NCI-H82 (cell line): Measurements from ENCODE around the gene SMAD7.
A peak's percentile ranks its signal among the peaks of the same experiment; 100 is the strongest.

Experiments
- DNase-seq: peaks from one replicate; lab custom pipeline; 2025; lab: John Stamatoyannopoulos, UW

SMAD7 gene

GRCh38 chr18:48893608-48894600 lies 56.9 kb downstream of the SMAD7 start:
- no peak for DNase-seq

- no peak for DNase-seq
Observed at GRCh38 chr18:48893061-48893607, 57.6 kb downstream of the SMAD7 start.

- no peak for DNase-seq
Observed at GRCh38 chr18:48892146-48892855, 58.5 kb downstream of the SMAD7 start.

DNA sequence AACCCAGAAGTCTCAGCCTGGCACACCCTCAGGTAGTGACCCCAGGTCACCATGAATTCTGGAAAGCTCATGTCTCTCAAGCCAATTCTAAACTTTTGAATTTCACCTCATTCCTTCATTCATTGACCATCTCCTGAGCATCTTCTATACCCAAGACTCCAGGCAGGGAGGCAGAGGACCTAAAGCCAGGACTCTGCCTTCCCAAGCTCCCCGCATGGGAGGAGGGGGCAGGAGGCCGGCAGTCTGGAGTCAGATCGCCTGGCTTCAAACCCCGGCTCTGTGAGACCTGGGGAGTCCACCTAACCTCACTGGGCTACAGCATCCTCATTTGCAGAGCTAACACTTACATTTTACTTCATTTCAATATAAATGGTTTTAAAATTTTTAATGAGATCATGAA lies 59.0 kb downstream of the SMAD7 start:
- DNase-seq: no peak

DNA sequence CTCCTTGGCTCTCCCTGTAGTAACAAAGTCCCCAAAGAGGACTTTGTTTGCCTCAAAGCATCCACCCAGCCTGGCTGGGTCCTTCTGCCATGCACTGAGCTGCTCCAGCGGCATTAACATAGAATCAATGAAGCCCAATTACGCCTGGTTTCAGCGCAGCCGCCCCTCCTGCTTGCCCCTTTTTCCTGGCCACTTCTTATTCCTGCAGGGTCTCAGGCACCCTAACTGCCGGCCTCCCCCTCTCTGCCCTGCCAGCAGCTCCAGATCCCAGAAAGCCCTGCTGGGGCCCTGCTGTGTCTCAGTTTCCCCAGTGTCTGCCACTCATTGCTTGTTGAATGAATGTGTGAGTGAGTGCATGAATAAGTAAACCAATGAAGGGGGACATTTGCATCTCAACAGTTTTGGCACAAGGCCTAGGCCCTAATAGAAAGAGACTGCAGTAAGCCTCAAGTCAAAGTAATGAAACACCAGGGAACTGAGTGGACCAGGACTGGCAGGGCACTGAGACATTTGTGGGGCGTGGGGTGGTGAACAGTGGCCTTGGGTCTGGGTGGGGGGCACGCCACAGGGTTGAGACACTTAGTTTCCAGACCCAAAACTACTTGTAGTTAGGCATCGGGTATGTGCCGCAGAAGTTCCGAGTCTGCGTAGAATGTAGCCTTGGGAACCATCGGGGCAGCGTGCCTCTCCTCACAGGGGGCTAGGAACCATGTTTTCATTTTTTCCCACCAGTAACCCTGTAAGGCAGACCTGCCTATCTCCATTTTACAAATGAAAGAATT lies 60.6 kb downstream of the SMAD7 start:
- no peak for DNase-seq

DNA sequence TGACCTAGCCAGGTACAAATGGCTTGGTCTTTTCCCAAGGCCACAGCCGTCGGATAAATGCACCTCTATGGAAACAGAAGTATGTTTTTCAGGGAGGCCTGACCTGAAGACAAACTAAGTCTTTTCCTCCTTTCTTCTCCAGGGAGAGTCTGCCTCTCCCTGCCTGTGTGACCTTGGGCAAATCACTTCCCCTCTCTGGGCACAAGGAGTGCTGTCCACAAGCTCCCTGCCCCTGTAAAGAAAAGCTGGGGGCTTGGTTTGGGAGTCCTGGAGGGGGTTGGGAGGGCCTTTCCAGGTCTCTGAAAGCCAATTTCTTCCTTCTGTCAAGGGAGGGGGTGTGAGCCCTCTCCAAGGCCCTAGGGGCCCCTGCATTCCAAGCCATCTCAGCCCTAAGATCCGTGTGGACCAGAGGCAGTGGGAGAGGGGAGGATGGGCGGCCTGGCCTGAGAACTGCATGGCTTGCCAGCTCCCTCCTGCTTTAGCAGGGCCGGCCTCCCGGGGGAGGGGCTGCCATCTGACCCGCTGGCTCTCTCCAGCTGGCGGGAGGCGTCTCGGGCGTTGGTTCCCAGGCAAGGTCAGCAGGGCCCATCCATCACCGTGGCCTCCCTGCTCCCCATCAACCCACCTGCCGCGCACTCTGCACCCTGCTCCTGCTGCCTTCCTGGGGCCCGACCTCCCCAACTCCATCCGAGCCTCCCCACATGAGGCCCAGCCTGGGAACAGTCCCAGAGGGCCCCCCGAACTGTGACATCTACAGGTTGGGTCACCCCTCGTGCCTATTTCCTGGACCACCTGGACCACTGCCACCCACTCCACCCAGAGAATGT lies 61.4 kb downstream of the SMAD7 start:
- DNase-seq: peak; percentile 24

DNA sequence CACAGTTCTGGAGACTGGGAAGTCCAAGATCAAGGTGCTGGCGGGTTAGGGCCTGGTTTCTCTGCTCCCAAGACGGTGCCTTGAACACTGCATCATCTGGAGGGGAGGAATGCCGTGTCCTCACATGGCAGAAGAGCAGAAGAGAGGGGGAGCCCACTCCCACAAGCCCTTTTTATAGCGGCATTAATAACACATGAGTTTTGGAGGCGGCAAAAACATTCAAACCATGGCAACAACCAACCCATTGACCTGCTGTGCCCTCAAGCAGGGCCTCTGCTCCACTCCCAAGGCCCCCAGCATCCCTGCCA lies 62.0 kb downstream of the SMAD7 start:
- DNase-seq: no peak

- peak; percentile 17 for DNase-seq
Observed at GRCh38 chr18:48887905-48888772, 62.6 kb downstream of the SMAD7 start.

- no peak for DNase-seq
Observed at GRCh38 chr18:48887294-48887904, 63.4 kb downstream of the SMAD7 start.

- DNase-seq: no peak
Observed at GRCh38 chr18:48886520-48887293, 64.1 kb downstream of the SMAD7 start.

DNA sequence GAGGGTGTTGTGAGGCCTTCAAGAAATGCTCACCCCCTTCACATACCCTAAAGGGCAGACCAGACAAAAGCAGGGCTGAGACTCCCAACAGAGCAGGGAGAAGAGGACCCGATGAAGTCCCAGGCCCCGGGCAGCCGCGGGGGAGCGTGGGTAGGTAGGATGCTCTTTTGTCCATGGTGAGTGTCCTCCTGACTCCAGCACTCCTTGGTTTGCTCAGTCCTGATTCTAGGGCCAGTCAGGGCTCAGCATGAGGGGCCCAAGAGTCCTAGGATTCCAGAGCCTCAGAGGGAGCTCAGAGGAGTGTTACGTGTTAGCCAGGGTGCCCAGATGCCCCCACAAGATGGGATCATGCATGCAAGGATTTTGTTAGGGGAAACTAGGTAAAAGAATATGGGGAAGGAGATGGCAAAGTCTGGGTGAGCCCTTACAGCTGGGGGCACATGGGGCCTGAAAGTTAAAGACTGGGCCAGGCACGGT lies 64.8 kb downstream of the SMAD7 start:
- DNase-seq: no peak

DNA sequence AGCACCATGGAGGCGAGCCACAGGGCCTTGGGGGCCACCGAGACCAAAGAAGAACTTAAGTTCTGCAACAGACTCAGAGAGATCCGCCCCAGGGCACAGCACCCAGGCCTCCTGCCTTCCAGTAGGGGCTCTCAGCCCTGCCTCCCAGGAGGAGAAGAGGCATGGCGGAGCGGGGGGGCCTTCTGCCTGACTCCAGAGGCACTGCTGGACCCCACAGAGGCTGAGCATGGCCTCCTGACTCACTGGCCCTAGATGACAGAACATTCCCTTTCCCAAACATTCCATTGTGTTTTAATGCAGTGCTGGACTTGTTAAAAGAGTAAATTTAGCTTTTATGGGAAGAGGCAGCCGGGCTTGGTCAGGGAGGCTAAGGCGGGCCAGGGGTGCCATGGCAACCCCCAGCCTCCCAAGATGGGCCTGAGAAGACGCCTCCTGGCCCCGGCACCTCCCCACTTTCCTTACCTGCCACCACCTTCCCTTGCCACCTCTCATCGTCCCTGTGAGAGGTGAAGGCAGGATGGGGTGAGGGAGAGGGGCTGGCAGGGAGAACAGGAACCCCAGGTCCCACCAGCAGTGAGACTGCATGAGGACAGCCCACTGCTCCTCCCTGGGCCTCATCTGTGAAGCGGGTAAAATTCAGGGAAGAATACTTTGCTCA lies 65.4 kb downstream of the SMAD7 start:
- DNase-seq: no peak

DNA sequence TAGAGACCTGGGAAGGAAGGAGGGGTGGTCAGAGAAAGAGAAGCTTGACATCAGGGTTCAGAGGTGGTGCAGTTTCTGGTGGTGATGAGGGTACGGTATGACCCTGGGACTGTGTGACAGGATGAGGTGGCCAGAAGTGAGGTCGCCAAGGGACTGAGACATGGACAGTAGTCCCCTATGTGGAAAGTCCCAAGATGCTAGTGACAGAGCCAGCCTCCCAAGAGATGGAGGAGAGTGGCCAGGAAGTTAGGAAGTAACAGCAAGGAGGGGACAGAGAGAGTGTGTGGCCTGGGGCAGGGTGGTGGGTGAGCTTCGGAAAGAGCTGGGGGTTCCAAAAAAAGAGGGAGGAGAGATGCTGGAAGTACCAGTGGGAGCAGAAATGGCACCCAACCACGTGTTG lies 66.0 kb downstream of the SMAD7 start:
- no peak for DNase-seq

GRCh38 chr18:48884306-48884705 lies 66.5 kb downstream of the SMAD7 start:
- DNase-seq: no peak

GRCh38 chr18:48882379-48882778 lies 68.4 kb downstream of the SMAD7 start:
- no peak for DNase-seq

DNA sequence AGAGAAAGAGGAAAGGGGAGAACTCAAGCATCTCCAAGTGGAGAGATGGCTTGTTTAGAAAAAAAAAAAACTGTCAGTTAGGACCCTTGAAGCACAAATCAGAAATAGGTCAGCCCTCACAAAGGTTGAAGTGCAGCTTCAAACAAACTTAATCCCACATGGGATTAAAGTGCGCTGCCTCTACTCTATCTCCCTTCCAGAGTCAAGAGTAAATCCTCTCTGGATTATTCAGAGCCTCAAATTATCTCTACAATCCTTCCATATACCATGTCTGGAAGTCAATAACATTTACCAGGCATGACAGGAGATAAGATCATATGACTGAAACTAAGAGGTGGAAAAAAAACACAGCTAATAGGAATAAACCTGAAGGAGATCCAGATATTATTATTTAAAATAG lies 69.8 kb downstream of the SMAD7 start:
- DNase-seq: peak; percentile 58

DNA sequence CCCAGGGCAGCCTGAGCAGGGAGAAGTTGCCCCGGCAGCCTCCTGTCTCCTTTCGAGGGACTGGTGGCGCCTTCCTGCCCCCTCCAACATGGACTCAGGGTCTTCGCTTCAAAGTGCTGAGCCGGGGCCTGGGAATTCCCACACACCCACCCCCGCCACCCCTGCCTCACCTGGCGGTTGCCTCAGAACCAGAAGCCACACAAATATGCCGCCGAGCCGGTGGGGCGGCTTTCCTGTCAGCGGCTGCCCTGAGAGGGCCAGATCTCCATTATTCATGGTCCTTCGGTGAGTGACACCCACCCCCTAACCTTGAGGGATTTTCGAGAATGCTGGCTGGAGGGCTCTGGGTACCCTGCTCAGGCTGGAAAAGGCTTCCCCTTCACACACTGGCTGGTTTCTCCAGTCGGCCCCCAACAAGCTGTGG lies 71.7 kb downstream of the SMAD7 start:
- no peak for DNase-seq

DNA sequence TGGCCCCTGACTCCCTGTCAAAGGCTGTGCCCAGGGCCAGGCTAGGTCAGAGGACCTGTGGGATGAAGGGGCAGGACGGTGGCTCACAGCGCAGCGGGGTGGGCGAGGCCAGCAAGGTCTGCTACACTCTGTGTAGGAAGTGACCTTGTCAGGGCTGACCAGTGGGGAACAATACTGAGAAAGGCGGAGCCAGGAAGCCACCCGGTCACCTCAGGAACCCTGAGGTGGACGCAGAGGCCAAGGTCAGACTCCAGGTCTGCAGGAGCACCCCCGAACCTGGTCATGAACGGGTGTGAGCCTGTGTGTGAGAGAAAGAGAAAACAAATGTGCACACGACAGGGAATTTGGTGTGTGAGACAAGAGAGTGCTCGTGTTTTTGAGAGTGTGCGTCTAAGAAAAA lies 72.3 kb downstream of the SMAD7 start:
- no peak for DNase-seq
